ENCODE measurements around the gene FGGY. TPM values are rescaled to one million over a fixed set of nuclear protein-coding genes. Genes with fewer than 3 reads are reported as not detected.

The FGGY gene
- total RNA-seq, 1 experiment from 2014 or later: 14.6 TPM

DNA sequence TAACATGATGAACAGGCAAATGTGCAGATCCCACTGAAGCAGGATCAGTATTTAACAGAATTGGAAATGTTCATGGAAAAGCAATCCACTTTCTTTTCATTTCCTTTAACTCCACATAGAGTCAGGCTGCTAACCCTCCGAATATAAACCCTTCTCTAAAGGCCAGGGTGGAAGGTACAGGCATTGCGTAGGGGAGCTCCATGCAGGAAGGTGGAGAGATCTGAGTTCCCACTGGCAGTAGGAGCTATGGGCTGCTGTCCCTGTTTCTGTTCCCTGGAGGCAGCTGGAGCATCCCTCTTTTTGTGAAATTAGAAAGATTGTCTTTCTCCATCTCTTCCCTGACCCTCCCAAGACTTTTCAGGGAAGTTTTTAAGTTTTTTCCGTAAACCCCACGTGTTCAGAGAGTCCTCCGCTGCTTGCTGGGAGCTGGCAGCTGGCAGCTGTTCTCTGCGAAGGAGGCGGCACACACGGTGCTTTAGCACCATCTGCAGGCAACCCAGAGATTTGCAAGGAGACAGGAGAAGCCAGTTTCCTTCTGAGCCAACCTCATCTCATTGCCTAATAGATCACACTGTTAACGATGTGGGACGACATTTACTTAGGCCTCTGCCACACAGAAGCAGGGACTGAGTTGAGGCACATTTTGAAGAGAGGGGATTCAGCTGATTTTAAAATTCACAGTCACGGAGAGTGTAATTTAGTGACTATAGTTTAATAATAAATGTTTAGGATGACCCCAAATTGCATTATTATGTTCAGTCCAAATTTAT lies 462.4 kb downstream of the FGGY start:
- H3K4me2 ChIP-seq (ENCODE audit: insufficient read depth, insufficient read length, low read length): peak overlapping the region; percentile 36
- Mint-ChIP-seq H3K4me1 (0 out of 4 replicates have a peak, but pooled peaks cover 0 to 4% of the 10 kb centered on the region in 2 experiments), H3K27me3 (ENCODE audit: low read depth) (no peaks in the 10 kb centered on the region; the same call in 1 of the 2 replicates), H3K9me3 (no peaks in the 10 kb centered on the region), H3K27ac (no peak overlapping the region), H3K4me3 (peak overlapping the region; percentile 44 to 61; a peak in 4 of 5 replicates), H3K36me3 (ENCODE audit: insufficient read depth in 1 of 3, low read depth in 3 of 3) (no peaks in the 10 kb centered on the region)
- no peaks in the 10 kb centered on the region for H3K79me1 ChIP-seq (ENCODE audit: insufficient read depth, low read depth, low read length, poor library complexity, severe bottlenecking)
- H3K23me2 ChIP-seq (ENCODE audit: insufficient read length, low read depth, low read length, poor library complexity, severe bottlenecking): peaks cover 6% of the 10 kb centered on the region
- no peak overlapping the region for H4K8ac ChIP-seq (replicated peaks; ENCODE audit: insufficient read length, low read depth, low read length)
- TF ChIP-seq, protein P1, sequence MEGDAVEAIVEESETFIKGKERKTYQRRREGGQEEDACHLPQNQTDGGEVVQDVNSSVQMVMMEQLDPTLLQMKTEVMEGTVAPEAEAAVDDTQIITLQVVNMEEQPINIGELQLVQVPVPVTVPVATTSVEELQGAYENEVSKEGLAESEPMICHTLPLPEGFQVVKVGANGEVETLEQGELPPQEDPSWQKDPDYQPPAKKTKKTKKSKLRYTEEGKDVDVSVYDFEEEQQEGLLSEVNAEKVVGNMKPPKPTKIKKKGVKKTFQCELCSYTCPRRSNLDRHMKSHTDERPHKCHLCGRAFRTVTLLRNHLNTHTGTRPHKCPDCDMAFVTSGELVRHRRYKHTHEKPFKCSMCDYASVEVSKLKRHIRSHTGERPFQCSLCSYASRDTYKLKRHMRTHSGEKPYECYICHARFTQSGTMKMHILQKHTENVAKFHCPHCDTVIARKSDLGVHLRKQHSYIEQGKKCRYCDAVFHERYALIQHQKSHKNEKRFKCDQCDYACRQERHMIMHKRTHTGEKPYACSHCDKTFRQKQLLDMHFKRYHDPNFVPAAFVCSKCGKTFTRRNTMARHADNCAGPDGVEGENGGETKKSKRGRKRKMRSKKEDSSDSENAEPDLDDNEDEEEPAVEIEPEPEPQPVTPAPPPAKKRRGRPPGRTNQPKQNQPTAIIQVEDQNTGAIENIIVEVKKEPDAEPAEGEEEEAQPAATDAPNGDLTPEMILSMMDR (conservative IDR thresholded peaks at IDR 0.05): peak; percentile 96
- H3K9me3 ChIP-seq (ENCODE audit: control insufficient read depth, low read depth, low read length): no peaks in the 10 kb centered on the region
- no peak overlapping the region for H4K5ac ChIP-seq (ENCODE audit: insufficient read length, low read depth, low read length)
- H4K20me1 ChIP-seq (ENCODE audit: control insufficient read depth, insufficient read depth, insufficient read length): no peaks in the 10 kb centered on the region
- H3K79me2 ChIP-seq (ENCODE audit: insufficient read depth, low read length): no peaks in the 10 kb centered on the region
- no peak overlapping the region for H3K18ac ChIP-seq (ENCODE audit: insufficient read length, low read depth, low read length)
- H3K56ac ChIP-seq (ENCODE audit: insufficient read length, low read depth, low read length): no peak overlapping the region
- H2AK5ac ChIP-seq (ENCODE audit: insufficient read length, low read length): no peak overlapping the region
- H3K14ac ChIP-seq (ENCODE audit: insufficient read depth, low read length): no peak overlapping the region
- H2BK5ac ChIP-seq (ENCODE audit: insufficient read length, low read length): no peak overlapping the region
- WGBS (ENCODE audit: extremely low coverage, insufficient read length, low lambda C conversion rate): no CpG with 5 or more reads among the region's 11 CpGs
- H3T11ph ChIP-seq (ENCODE audit: low read length): no peak overlapping the region
- no peak overlapping the region for H2BK12ac ChIP-seq (ENCODE audit: insufficient read length, low read depth, low read length)
- H4K91ac ChIP-seq (ENCODE audit: insufficient read length, low read depth, low read length): no peak overlapping the region
- no peak overlapping the region for H3K27ac ChIP-seq (ENCODE audit: insufficient read length, low read depth, low read length)
- H2BK20ac ChIP-seq (ENCODE audit: low read depth, low read length, poor library complexity, severe bottlenecking): no peak overlapping the region
- peak overlapping the region; percentile 33 for H2AFZ ChIP-seq (ENCODE audit: low read length)
- DNase-seq: peak; percentile 87
- no peak overlapping the region for H3K9ac ChIP-seq (ENCODE audit: extremely low read depth, insufficient read length, low read length)
- H3K4ac ChIP-seq (ENCODE audit: low read depth, low read length): no peak overlapping the region
- no peaks in the 10 kb centered on the region for H3K27me3 ChIP-seq (ENCODE audit: insufficient read depth, low read length)
- no peak overlapping the region for H2BK120ac ChIP-seq (ENCODE audit: low read depth, low read length, poor library complexity, severe bottlenecking)
- H3K23ac ChIP-seq (ENCODE audit: insufficient read length, low read depth, low read length): no peak overlapping the region
- no peak overlapping the region for H2BK15ac ChIP-seq (ENCODE audit: low read depth, low read length)
- H3K4me1 ChIP-seq (ENCODE audit: insufficient read depth, low read length): no peaks in the 10 kb centered on the region
